ENCODE data around the gene TMEM260.

GRCh38 chr14:56659964-56660551 lies 80.5 kb downstream of the TMEM260 start:
- no peak for TF ChIP-seq TAF1 (IDR thresholded peaks at IDR 0.05; ENCODE audit: borderline replicate concordance, insufficient read depth, low read length)
- TF ChIP-seq POLR2AphosphoS5 (IDR thresholded peaks at IDR 0.05; ENCODE audit: low read depth, low read length), result no peak
- no peak for TF ChIP-seq SIN3A (IDR thresholded peaks at IDR 0.05; ENCODE audit: borderline replicate concordance, insufficient read depth, low read length)
